ENCODE data around the gene MUC5AC.
"Not testable (repeated sequence)": the region's sequence is repeated elsewhere in the genome, so short reads cannot be mapped to it uniquely, and the experiment has no call there.

Gene MUC5AC

DNA sequence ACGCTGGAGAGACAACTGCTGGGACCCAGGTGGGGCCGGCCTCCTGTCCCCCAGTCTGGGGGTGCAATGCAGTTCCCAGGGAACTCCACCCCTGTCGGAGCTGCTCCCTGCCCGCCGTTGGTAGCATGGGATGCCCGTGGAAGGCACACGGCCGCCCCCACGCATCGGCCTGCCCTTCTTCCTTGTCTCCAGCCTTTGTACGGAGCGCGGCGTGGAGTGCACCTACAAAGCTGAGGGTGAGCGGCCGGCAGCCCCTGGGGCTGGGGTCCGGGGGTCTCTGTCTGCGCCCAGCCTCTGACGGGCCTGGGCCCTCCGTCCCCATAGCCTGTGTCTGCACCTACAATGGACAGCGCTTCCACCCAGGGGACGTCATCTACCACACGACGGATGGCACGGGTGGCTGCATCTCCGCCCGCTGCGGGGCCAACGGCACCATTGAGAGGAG lies 23.2 kb downstream of the MUC5AC start:
- TF ChIP-seq CTCF (IDR thresholded peaks at IDR 0.05; ENCODE audit: low read depth, low read length, missing control alignments): no peak
- no peak overlapping the region for H3K4me3 ChIP-seq (replicated peaks; ENCODE audit: low read depth, low read length)
- DNase-seq (ENCODE audit: extremely low read depth, low read depth): no peak

DNA sequence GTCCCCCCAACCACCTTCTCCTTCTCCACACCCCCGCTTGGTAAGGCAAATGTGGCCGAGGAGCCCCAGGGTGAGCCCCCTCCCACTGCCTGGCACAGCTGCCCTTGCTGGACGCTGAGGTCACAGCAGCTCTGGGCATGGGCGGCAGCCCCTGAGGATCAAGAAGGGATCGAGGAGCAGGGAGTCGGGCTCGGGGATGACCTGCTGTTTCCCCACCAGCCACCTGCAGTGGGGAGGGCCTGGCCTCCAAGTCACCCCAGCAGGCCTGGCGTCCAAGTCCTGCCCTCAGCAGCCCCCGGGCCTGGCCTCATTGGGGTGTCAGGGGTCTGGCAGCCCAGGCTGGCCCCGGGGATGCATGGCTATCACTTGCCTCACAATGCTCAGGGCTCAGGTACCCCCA lies 23.7 kb downstream of the MUC5AC start:
- TF ChIP-seq CTCF (IDR thresholded peaks at IDR 0.05; ENCODE audit: low read depth, low read length, missing control alignments): no peak
- no peak overlapping the region for H3K4me3 ChIP-seq (replicated peaks; ENCODE audit: low read depth, low read length)
- DNase-seq (ENCODE audit: extremely low read depth, low read depth): no peak

- no peak for DNase-seq (ENCODE audit: extremely low read depth, low read depth)
- H3K4me3 ChIP-seq (replicated peaks; ENCODE audit: low read depth, low read length): no peak overlapping the region
- no peak for TF ChIP-seq CTCF (IDR thresholded peaks at IDR 0.05; ENCODE audit: low read depth, low read length, missing control alignments)
Measured at GRCh38 chr11:1181853-1182535, 24.2 kb downstream of the MUC5AC start.

DNA sequence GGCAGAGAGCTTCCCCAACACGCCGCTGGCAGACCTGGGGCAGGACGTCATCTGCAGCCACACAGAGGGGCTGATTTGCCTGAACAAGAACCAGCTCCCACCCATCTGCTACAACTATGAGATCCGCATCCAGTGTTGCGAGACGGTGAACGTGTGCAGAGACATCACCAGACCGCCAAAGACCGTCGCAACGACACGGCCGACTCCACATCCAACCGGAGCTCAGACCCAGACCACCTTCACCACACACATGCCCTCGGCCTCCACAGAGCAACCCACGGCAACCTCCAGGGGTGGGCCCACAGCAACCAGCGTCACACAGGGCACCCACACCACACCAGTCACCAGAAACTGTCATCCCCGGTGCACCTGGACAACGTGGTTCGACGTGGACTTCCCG lies 26.4 kb downstream of the MUC5AC start:
- not testable (repeated sequence) for DNase-seq (ENCODE audit: extremely low read depth, low read depth); H3K4me3 ChIP-seq (replicated peaks; ENCODE audit: low read depth, low read length)

- DNase-seq (ENCODE audit: extremely low read depth, low read depth); H3K4me3 ChIP-seq (replicated peaks; ENCODE audit: low read depth, low read length): not testable (repeated sequence)
Measured at GRCh38 chr11:1188451-1189130, 30.8 kb downstream of the MUC5AC start.

- H3K4me3 ChIP-seq (replicated peaks; ENCODE audit: low read depth, low read length); DNase-seq (ENCODE audit: extremely low read depth, low read depth): not testable (repeated sequence)
Measured at GRCh38 chr11:1189816-1190215, 32.1 kb downstream of the MUC5AC start.

- not testable (repeated sequence) for H3K4me3 ChIP-seq (replicated peaks; ENCODE audit: low read depth, low read length); DNase-seq (ENCODE audit: extremely low read depth, low read depth)
Measured at GRCh38 chr11:1191786-1192470, 34.2 kb downstream of the MUC5AC start.

GRCh38 chr11:1192741-1193325 lies 35.1 kb downstream of the MUC5AC start:
- DNase-seq (ENCODE audit: extremely low read depth, low read depth): no peak
- TF ChIP-seq CTCF (IDR thresholded peaks at IDR 0.05; ENCODE audit: low read depth, low read length, missing control alignments): no peak
- no peak overlapping the region for H3K4me3 ChIP-seq (replicated peaks; ENCODE audit: low read depth, low read length)

All from HFF-Myc (cell line).